Activated CD4-positive, CD25-positive, alpha-beta regulatory T cell treated with anti-CD3 and anti-CD28 coated beads, Interleukin-2, amount 50 U/mL, for 24 hours (primary cell): ENCODE results near the gene RFX2.
"Not testable (repeated sequence)": the region's sequence is repeated elsewhere in the genome, so short reads cannot be mapped to it uniquely, and the experiment has no call there.

Source experiments
- ATAC-seq, 2 donors: fragments of 150-1000 bp; cut with Tn5 transposase; one replicate each; pipeline ENCODE4 v1.10.0; 2021; ENCODE audit warnings: mild to moderate bottlenecking in 1 of 2, moderate library complexity in 1 of 2

The RFX2 gene

DNA sequence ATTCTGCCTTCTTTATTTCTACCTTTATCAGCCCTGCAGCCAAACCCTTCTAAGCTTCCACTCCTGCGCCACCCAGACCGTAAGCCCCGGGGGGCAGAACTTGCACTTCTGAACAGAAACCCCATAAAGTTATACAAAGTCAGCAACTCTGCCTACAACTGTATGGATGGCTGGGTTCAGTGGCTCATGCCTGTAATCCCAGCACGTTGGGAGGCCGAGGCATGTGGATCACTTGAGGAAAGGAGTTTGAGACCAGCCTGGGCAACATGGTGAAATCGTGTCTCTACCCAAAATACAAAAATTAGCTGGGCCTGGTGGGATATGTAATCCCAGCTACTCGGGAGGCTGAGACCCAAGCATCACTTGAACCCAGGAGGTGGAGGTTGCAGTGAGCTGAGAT lies 142.7 kb downstream of the RFX2 start:
- ATAC-seq = no peak

- ATAC-seq = no peak
These were observed 143.4 kb downstream of the RFX2 start for GRCh38 chr19:5966941-5967340.

GRCh38 chr19:5966215-5966614 lies 144.1 kb downstream of the RFX2 start:
- no peak for ATAC-seq

DNA sequence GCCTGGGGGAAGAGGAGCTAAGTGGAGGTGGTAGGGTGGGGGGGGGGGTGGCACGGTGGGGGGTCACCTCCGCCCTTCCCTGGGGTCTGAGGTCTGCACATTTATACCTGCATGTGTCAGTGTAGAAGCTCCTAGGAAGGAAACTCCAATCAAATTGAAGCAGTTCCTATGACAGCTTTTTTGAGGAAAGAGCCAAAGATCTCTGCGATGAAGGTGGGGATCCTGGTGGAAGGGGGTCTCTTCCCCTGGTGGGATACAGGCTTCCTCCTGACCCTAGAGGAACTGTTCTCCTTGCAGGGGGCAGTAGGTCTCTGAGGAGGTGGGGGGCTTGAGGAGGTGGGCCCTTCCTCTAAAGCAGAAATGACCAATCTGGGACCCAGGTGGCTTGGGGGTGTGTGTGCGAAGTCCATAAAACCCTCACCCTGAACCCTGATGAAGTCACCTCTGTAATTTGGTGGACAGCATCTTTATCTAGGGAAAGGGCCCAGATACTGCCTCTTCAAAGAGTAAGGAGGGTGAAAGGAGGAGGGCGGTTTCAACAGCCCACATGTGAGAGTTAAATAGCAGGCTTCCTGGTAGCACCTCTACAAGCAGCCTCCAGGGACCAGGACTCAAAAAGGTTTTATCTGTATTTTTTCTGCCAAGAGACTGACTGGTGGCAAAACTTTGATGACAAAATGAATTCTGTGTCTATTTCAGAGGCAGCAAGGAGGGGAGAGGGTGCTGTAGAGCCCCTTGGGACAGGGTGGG lies 145.3 kb downstream of the RFX2 start:
- ATAC-seq = no peak

GRCh38 chr19:5963855-5964254 lies 146.4 kb downstream of the RFX2 start:
- ATAC-seq = no peak

- ATAC-seq = not testable (repeated sequence)
These were observed 147.0 kb downstream of the RFX2 start for GRCh38 chr19:5963259-5963658.

DNA sequence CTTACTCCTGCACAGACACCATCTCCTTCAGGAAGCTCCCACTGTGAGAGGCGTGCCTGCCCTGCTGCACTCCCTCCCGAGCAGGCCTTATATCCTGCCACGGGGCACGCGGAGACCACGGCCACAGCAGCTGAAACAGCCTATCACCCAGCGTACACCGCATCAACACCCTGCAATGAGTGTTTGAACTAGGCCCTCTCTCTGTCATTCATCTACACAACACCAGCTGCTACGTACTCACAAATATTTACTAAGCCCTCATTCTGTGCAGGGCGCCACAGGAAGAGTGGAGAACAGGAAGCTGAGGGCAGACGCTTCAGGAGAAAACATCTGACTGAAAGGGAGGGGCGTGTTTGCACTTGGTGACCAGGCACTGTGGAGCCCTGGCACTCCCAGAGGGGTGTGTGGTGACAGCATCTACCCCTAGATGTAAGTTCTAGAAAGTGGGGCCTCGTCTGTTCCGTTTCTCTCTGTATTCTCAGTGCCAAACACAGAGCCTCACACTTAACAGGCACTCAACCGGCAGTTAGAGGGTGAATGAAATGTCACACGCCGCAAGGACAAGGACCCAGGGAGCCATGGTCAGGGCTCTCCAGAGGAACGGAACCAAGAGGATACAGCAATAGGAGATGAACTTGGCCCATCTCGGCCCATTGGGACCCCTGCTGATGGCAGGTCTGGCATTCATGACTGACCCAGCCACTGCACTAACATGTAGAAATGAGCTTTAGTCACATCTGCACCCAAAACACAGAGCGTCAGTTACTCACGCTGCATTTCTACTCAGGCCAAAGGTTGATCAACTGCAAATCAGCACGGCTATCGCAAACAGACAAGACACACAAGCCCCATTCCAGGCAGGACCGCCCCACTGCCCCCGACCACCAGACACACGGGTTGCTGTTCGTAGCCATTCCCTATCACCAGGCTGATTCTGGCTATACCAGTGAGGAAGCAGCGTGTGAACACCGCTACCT lies 148.0 kb downstream of the RFX2 start:
- peak; percentile 88 to 90 for ATAC-seq

DNA sequence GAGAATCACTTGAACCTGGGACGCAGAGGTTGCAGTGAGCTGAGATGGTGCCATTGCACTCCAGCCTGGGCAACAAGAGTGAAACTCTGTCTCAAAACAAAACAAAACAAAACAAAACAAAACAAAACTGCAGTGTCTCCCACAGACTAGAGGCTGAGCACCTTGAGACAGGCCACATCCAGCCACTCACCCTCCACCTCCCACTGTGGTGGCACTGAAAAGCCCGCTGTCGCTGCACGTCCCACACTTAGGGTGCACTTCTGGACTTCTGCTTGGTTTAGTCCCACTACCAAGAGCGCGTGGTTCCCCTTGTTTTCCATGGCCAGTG lies 148.7 kb downstream of the RFX2 start:
- ATAC-seq = peak; percentile 8 to 10

GRCh38 chr19:5960005-5961001 lies 150.0 kb downstream of the RFX2 start:
- no peak for ATAC-seq

GRCh38 chr19:5959260-5960004 lies 150.9 kb downstream of the RFX2 start:
- no peak for ATAC-seq

DNA sequence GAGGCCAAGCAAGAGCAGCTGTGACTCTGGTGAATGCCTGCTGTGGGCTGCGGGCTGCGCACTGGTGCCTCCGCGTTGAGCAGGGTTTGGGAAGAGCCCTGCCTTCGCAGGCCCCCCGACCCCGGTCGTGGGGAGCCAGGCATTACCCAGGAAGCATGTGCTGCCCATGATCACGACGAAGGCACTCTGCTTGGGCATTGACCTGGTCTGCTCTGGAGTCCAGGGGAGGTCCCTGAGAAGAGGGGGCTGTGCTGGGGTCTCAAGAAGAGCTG lies 151.5 kb downstream of the RFX2 start:
- no peak for ATAC-seq

DNA sequence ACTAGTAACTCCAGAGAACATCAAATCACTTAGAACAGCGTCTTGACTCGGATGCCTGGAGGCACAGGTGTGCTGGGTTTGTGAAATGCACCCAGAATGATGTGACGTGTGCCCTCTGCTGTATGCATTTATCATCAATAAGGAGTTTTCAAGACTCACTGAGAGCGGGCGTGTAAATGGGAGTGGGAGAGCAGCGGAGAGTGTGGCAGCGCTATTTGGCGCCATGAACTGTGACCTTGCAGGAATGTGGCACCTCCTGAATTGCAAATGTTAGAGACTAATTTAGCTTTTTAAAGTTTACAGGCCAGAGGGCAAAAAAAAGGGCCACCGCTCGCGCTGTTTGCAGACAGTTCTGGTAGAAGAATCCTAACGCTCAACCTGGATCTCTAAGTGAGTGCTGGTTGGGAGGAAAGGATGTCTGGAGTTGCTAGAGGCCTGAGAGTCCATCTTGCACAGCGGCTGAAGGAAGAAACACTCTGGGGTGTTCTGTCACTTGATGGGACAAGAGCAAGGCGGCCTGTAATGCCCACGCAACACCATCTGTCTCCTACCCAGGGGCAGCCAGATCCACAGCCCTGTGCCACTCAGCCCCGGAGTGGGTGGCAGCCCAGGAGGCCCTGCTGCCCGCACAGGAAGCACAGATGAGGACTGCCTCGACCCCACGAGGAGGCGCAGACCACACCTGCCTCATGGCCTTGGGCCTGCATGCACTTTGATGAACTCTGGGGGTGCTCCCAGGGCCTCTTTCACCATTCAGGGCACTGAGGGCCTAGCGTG lies 152.0 kb downstream of the RFX2 start:
- ATAC-seq = no peak

DNA sequence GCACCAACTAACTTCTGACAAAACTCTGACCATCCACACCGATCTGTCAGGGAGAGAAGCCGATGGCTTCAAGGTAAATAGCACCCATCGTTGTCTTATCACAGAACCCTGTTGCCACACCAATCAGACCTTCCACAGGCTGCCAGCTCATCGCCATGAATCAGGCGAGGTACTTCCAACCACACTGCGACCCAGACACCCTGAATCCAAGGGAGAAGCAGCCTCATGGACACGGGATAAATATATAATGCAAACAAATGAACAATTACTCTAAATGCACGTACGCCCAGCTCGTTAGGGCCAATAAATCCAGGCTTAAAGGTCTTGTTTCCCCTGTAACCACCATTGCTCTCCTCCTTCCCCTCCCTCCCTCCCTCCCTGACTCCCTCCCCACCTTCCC lies 153.1 kb downstream of the RFX2 start:
- no peak for ATAC-seq

- ATAC-seq = no peak
These were observed 153.6 kb downstream of the RFX2 start for GRCh38 chr19:5956728-5957127.

GRCh38 chr19:5956323-5956722 lies 154.0 kb downstream of the RFX2 start:
- ATAC-seq = no peak

DNA sequence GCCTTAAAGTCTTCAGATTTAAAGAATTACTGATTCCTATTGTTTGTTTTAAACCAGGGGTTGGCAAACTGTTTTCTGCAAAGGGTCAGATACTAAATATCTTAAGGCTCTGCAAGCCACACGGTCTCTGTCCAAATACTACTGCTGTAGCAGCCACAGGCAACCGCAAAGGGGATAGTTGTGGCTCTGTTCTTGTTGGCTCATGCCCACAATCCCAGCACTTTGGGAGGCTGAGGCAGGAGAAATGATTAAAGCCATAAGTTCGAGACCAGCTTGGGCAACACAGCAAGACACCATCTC lies 154.7 kb downstream of the RFX2 start:
- ATAC-seq = no peak

GRCh38 chr19:5954293-5954692 lies 156.0 kb downstream of the RFX2 start:
- no peak for ATAC-seq

DNA sequence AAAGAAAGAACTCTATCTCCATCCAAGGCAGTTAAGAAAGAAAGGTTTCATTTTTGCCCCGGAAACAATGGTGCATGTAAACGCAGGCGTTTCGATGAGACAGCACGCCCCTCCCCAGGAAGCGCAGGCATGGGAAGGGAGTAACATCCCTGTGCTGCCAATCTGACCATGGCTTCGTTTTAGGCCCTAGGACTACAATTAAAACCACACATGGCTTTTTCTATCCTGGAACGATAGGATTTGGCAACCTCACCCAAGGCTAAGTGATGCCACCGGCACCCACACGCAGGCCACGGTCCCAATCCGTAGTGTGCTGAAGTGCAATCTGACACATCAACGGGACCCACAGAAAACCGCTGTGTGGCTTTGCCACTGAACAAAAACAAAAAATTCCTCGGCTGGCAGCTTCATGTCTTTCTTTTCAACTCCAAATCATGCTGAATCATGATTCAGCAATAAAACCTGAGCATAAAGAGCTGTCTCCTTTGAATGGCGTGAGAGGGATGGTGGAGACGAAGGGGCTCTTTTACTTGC lies 156.6 kb downstream of the RFX2 start:
- peak; percentile 15 to 40 for ATAC-seq

DNA sequence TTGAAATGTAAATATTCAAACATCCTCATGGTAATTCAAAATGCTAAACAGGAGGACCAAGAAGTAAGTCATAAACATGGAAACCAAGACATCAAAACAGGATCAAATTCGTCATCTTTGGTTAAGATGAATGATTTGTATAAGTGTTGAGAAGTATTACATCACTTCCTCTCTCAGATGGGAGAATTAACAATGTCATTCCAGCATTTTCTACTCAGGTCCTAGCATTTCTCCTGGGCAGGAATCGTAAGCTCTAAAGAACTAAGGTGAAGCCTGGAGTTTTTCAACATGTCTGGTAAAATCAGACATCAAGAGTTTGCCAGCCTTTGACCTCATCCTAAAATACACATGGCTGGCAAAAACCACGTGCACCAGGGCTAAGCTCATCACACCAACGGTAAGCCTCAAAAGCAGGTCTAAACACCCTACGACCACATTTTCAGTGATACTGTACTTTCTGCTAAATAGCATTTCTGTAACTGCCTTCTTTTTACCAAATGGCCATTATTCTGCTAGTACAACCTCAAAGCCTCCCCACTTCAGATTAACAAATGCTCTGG lies 157.2 kb downstream of the RFX2 start:
- ATAC-seq = no peak

DNA sequence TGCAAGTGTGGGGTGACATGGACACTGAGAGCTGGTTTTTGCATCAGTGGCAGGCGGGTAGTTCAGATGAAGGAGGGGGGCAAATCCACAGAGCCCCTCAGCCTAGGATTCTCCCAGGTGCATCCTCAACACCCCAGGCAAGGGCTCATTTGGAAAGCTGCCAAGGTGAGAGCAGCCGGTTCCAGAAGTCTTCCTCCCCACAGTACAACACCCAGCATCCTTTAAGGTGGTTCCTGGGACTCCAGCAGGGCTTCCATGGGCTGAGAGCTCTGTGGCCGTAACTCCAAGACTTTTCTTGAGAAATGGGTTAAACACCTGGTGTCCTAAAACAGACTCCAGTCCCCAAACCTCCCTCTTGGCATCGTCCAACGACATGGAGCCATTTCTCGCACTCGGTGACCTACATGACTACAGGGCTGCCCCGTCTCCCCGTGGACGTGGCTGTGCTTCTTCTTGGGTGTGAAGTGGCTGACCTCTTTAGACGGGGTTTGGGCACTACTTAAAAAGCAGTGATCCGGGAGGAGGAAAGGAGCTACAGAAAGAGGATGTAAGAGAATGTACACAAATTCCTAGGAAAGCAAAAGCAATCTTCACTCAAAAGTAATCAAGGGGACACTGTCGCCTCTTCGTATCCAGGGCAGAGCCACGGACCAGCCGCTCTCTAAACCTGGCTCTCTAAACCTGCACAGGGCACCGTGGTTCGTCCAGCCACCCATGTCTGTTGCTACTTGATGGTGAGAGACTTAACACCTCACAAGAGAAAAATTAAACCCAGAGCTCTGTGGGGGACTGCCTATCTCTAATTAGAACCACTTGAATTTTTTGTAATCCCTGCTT lies 157.9 kb downstream of the RFX2 start:
- no peak for ATAC-seq
